ENCODE results near the gene CALHM1.

The CALHM1 gene

DNA sequence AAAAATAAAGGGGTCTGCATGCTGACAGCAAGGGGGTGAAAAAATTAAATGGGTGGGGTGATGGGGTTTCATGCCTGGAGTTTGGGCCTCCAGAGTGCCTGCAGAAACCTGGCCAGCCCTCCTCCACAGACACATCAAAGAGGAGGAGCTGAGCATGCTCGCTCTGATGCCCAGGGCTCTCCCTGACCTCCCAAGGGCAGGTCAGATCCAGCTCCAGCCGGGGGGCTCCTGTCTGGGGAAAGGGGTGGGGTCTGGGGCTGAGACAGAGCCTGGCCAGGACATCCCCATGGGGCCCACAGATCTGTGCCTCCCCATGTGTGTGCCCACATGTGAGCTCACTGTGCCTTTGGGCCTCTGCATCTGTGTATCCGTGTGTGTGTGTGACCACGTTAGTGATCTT, 915 bp upstream of the CALHM1 start:
- Histone ChIP-seq H3K27me3 (ENCODE audit: control insufficient read depth, insufficient read depth, low read length) (no peaks in the 10 kb centered on the region), H3K4me3 (ENCODE audit: low read length) (no peak overlapping the region), H3K4me1 (ENCODE audit: control insufficient read depth, insufficient read depth, low read length) (no peaks in the 10 kb centered on the region), H3K9ac (ENCODE audit: low read length) (no peak overlapping the region), H3K27ac (ENCODE audit: low read depth, low read length) (no peak overlapping the region), H3K36me3 (ENCODE audit: control insufficient read depth, insufficient read depth, low read length) (no peaks in the 10 kb centered on the region)

DNA sequence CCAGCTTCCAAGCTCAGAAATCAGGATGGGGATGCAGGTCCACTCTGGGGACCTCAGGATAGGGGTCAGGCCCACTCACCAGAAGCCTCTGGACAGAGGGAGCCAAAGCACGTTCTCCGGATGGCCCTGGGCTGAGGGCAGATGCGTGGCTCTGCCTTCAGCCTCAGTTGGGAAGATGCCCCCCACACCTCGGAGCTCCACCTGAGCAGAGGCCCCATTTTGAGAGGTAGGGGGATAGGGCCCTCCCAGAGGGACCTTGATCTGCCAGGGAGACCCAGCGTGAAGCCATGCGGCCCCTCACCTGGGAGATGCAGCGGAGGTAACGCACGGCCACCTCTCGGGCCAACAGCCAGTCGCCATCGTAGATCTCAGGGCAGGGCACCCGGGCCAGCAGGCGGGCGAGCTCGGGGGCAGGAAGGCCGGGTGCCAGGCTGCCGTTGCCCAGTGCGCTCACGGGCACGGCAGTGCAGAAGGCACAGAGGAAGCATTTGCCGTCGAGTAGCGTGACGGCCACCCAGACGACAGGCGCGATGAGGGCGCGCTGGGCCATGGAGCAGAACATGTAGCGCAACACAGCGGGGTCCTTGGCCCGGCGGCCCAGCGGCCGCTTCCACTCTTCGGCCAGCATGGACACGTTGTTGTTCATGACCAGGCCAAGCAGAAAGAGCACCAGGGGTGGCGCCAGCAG, 660 bp downstream of the CALHM1 start:
- Histone ChIP-seq H3K9ac (ENCODE audit: low read length) (no peak overlapping the region), H3K4me3 (ENCODE audit: low read length) (no peak overlapping the region), H3K4me1 (ENCODE audit: control insufficient read depth, insufficient read depth, low read length) (no peaks in the 10 kb centered on the region), H3K36me3 (ENCODE audit: control insufficient read depth, insufficient read depth, low read length) (no peaks in the 10 kb centered on the region), H3K27ac (ENCODE audit: low read depth, low read length) (no peak overlapping the region), H3K27me3 (ENCODE audit: control insufficient read depth, insufficient read depth, low read length) (no peaks in the 10 kb centered on the region)

DNA sequence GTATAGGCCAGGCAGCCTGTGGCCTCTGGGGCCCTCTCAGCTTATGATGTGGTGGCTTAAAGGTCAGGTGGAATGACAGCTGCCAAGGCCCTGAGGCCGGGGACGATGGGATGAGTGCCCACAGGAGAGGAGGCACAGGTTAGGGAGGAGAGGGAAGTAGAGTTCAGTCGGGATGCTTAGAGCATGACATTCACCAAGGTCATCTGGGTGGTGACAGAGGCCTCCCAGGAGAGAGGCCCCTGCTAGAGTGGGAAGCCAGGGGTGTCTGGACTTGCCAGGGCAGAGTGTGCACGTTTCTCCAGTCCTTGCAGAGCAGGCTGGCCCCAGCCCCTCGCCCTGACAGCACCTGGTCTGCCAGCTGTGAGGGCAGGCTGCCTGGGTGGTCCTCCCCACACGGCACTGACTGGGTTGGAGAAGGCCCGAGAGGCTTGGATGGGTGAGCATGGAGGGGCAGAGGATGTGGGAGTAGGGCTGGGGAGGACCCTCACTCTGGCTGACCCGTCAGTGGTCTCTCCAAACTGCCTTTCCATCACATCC, 1.5 kb downstream of the CALHM1 start:
- no peak overlapping the region for H3K27ac ChIP-seq (ENCODE audit: low read depth, low read length)
- no peaks in the 10 kb centered on the region for H3K27me3 ChIP-seq (ENCODE audit: control insufficient read depth, insufficient read depth, low read length)
- no peaks in the 10 kb centered on the region for H3K36me3 ChIP-seq (ENCODE audit: control insufficient read depth, insufficient read depth, low read length)
- H3K4me3 ChIP-seq (ENCODE audit: low read length) = no peak overlapping the region
- no peak overlapping the region for H3K9ac ChIP-seq (ENCODE audit: low read length)
- no peaks in the 10 kb centered on the region for H3K4me1 ChIP-seq (ENCODE audit: control insufficient read depth, insufficient read depth, low read length)

- no peaks in the 10 kb centered on the region for H3K4me1 ChIP-seq (ENCODE audit: control insufficient read depth, insufficient read depth, low read length)
- H3K9ac ChIP-seq (ENCODE audit: low read length) = no peak overlapping the region
- H3K4me3 ChIP-seq (ENCODE audit: low read length) = no peak overlapping the region
- no peaks in the 10 kb centered on the region for H3K27me3 ChIP-seq (ENCODE audit: control insufficient read depth, insufficient read depth, low read length)
- no peak overlapping the region for H3K27ac ChIP-seq (ENCODE audit: low read depth, low read length)
- no peaks in the 10 kb centered on the region for H3K36me3 ChIP-seq (ENCODE audit: control insufficient read depth, insufficient read depth, low read length)
These were observed 2.5 kb downstream of the CALHM1 start for GRCh38 chr10:103456074-103456660.

GRCh38 chr10:103455235-103455634, 3.5 kb downstream of the CALHM1 start:
- H3K36me3 ChIP-seq (ENCODE audit: control insufficient read depth, insufficient read depth, low read length) = no peaks in the 10 kb centered on the region

DNA sequence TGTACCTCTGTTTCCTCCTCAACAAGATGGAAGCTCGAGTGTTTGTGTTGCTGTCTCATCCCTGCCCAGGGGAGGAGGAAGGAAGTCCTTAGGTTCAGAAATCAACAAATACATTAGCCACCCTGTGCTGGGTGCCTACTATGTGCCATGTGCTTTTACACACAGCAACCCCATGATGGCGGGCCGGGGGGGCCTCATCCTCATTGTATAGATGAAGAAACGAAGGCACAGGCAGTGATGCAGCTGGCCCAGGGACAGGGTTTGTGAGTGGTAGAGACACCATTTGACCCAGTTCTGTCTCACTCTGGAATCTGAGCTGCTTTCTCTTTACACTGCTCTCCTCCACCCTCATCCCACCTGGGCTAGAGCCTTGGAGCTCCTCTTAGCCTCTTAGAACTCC, 4.7 kb downstream of the CALHM1 start:
- Histone ChIP-seq H3K27me3 (ENCODE audit: control insufficient read depth, insufficient read depth, low read length) (no peaks in the 10 kb centered on the region), H3K9ac (ENCODE audit: low read length) (no peak overlapping the region), H3K36me3 (ENCODE audit: control insufficient read depth, insufficient read depth, low read length) (no peaks in the 10 kb centered on the region), H3K4me3 (ENCODE audit: low read length) (no peak overlapping the region), H3K4me1 (ENCODE audit: control insufficient read depth, insufficient read depth, low read length) (no peaks in the 10 kb centered on the region), H3K27ac (ENCODE audit: low read depth, low read length) (no peak overlapping the region)

More at GRCh38 chr10:103455235-103455634, 3.5 kb downstream of the CALHM1 start:
- no peaks in the 10 kb centered on the region for H3K27me3 ChIP-seq (ENCODE audit: control insufficient read depth, insufficient read depth, low read length)
- no peak overlapping the region for H3K9ac ChIP-seq (ENCODE audit: low read length)
- H3K4me3 ChIP-seq (ENCODE audit: low read length) = no peak overlapping the region
- no peaks in the 10 kb centered on the region for H3K4me1 ChIP-seq (ENCODE audit: control insufficient read depth, insufficient read depth, low read length)
- no peak overlapping the region for H3K27ac ChIP-seq (ENCODE audit: low read depth, low read length)

DNA sequence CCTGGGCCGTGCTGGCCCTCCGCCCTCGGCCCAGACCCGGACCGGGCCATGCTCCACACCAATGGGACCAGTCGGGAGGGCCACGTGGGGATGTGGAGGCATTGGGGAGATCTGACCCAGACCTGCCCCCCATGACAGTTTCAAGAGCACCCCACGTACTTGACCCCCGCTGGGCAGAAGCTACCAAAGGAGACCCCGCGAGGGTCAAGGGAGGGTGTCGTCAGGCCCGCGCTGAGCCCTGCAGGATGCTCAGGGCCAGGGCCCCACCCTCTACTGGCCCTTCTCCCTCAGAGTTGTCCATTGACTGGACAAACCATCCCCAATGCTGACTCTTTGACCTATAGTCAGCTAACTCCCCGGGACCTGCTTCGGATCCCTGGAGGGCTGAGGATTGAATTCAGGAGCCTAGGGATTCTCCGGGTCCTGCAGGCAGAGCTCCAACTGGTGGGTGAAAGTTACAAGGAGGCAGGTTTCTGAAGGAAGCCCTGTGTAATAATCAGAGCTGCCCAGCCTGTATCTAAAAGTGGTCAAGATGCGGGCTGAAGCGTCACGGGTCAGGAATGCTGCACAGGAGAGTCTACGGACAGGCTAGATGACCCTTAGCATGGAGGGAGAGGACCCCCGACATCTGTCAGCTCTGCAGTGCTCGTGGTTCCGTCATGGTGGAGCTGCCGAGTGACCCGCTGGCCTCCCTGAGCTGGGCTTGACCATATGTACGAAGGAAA, 6.0 kb downstream of the CALHM1 start:
- Histone ChIP-seq H3K27me3 (ENCODE audit: control insufficient read depth, insufficient read depth, low read length) (no peaks in the 10 kb centered on the region), H3K9ac (ENCODE audit: low read length) (peak overlapping the region; percentile 35), H3K36me3 (ENCODE audit: control insufficient read depth, insufficient read depth, low read length) (peaks cover 1% of the 10 kb centered on the region), H3K4me3 (ENCODE audit: low read length) (peak overlapping the region; percentile 82), H3K27ac (ENCODE audit: low read depth, low read length) (peak overlapping the region; percentile 62), H3K4me1 (ENCODE audit: control insufficient read depth, insufficient read depth, low read length) (no peaks in the 10 kb centered on the region)

DNA sequence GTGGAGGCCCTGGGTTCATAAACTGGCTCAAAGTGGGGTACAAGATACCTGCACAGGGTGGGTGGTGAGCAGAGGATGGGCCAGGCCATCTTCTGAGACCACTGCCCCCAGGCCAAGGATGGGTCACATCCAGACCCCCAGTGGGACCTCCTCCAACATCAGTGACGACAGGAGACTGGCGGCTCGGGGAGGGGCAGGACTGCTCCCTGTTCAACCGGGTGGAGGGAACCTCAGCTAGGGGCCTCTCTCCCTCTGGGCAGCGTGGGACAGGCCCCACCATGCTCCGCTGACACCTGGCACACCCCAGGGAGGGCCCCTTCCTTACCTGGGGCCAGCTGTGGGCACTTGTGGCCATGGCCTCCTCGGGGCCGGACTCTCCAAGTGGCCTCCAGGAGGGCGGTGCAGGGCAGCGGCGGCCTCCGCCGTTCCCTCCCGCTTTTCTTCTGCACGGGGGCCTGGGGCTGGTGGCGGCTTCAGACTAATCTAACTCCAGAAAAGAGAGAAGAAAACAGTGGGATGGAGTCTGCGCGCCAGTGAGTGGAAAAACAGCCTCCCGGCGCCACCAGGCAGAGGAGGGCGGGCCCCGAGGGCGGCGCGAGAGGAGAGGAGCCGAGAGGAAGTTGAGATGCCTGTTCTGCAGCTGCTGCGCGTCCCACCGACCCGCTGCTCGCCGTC, 6.7 kb downstream of the CALHM1 start, which contains the start of gene CALHM2:
TSS of gene CALHM2 (minus strand) at position 540 of the 675 bp plus-strand sequence. CDS start 2,429 bp downstream, outside the sequence.
- Histone ChIP-seq H3K36me3 (ENCODE audit: control insufficient read depth, insufficient read depth, low read length) (peaks cover 7% of the 10 kb centered on the region), H3K27me3 (ENCODE audit: control insufficient read depth, insufficient read depth, low read length) (no peaks in the 10 kb centered on the region), H3K27ac (ENCODE audit: low read depth, low read length) (peak within 1 kb of the TSS; percentile 71), H3K4me1 (ENCODE audit: control insufficient read depth, insufficient read depth, low read length) (no peaks in the 10 kb centered on the region), H3K4me3 (ENCODE audit: low read length) (peak within 1 kb of the TSS; percentile 82), H3K9ac (ENCODE audit: low read length) (peak within 1 kb of the TSS; percentile 43)

DNA sequence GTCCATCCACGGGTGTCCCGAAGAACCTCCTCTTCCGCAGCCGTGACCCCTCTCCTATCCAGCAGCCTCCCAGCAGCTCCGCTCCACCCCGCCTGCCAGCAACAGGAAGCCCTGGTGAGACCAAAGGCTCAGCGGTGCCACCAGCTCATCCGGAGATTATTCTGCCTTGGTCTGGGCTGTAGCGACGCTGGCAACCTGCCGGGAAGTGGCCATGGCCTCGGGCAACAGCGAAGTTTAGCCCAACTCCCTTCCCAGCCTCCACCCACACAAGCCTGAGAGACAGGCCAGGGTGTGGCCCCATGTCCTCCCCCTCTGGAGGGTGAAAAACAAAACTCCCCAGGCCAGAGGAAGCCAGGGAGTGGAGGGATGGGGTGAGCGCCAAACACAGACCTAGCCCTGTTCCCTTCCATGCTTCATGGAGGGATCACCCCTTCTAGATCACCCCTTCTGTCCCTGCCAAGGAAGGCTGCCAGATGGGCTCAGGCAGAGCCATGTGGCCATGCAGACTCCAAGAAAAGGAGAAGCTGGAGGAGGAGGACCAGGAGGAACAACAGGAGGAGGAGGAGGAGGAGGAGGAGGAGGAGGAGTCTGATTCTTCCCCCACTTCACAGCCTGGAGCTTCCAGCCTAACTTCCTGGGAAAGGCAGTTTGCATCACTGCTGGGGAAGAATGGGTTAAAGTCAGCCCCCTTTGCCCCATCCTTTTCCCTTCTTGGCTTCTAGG, 7.4 kb downstream of the CALHM1 start:
- Histone ChIP-seq H3K4me1 (ENCODE audit: control insufficient read depth, insufficient read depth, low read length) (no peaks in the 10 kb centered on the region), H3K27me3 (ENCODE audit: control insufficient read depth, insufficient read depth, low read length) (no peaks in the 10 kb centered on the region), H3K9ac (ENCODE audit: low read length) (peak overlapping the region; percentile 43), H3K4me3 (ENCODE audit: low read length) (peak overlapping the region; percentile 82), H3K36me3 (ENCODE audit: control insufficient read depth, insufficient read depth, low read length) (peaks cover 7% of the 10 kb centered on the region), H3K27ac (ENCODE audit: low read depth, low read length) (peak overlapping the region; percentile 71)

GRCh38 chr10:103450201-103450695, 8.5 kb downstream of the CALHM1 start:
- H3K9ac ChIP-seq (ENCODE audit: low read length) = no peak overlapping the region
- H3K4me1 ChIP-seq (ENCODE audit: control insufficient read depth, insufficient read depth, low read length) = no peaks in the 10 kb centered on the region

DNA sequence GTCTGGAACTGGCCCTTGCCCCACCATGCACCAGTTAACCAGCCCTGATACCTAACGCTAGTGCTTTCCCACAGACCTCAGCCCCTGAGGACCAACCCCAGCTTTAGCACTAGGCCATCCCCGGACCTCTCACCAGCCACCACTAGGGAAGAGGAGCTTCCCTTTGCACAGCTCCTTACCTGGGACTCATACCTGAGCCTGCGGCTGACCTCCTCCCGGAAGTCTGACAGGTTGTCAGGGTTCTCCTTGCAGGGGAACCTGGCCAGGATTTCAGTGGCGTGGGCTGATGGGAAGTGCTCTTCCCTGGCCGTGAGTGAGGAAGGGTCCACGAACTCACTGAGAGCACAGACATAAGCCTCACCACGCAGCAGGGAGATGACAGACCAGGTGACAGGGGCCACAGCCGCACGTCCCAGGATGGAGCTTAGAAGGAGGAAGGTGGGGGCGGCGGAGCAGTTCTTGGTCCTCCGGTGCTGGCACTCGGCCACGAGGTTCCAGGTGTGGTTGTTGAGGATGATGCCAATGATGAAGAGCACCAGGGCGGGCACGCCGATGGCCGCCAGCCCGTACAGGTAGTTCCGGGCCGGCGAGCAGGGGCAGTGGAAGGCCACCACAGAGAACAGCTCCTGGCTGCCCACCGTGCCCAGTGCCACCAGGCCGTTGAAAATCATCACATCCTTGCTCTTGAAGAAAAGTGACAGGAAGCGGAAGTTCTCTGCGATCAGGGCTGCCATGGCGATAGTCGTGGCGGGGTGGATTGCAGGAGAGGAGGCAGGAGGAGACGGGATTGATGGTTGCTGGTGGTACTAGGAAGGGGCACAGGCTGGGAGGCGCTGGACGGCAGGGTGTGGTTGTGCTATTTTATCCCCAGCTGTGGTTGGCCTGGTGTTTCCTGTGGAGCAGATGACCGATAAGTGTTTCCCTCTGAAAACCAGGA, 9.2 kb downstream of the CALHM1 start:
- Histone ChIP-seq H3K27me3 (ENCODE audit: control insufficient read depth, insufficient read depth, low read length) (no peaks in the 10 kb centered on the region), H3K4me3 (ENCODE audit: low read length) (peak overlapping the region; percentile 82), H3K9ac (ENCODE audit: low read length) (no peak overlapping the region), H3K4me1 (ENCODE audit: control insufficient read depth, insufficient read depth, low read length) (no peaks in the 10 kb centered on the region), H3K27ac (ENCODE audit: low read depth, low read length) (no peak overlapping the region), H3K36me3 (ENCODE audit: control insufficient read depth, insufficient read depth, low read length) (peaks cover 15% of the 10 kb centered on the region)

More at GRCh38 chr10:103450201-103450695, 8.5 kb downstream of the CALHM1 start:
- Histone ChIP-seq H3K27me3 (ENCODE audit: control insufficient read depth, insufficient read depth, low read length) (no peaks in the 10 kb centered on the region), H3K27ac (ENCODE audit: low read depth, low read length) (no peak overlapping the region), H3K36me3 (ENCODE audit: control insufficient read depth, insufficient read depth, low read length) (peaks cover 8% of the 10 kb centered on the region), H3K4me3 (ENCODE audit: low read length) (peak overlapping the region; percentile 82)

All from rectal smooth muscle tissue (tissue), 1 donor.